ENCODE results near the gene ZSCAN12. TPM values are rescaled to one million over a fixed set of nuclear protein-coding genes. Genes with fewer than 3 reads are reported as not detected.

The ZSCAN12 gene
- polyA plus RNA-seq, 1 donor from 2014 or later = 20.3 TPM

- Histone ChIP-seq H3F3A (ENCODE audit: insufficient read depth, low read length, poor library complexity, severe bottlenecking) (no peaks in the 10 kb centered on the region), H3K9ac (ENCODE audit: low read length) (peak overlapping the region; percentile 51), H2AFZ (ENCODE audit: low read depth, low read length) (no peak overlapping the region), H4K20me1 (ENCODE audit: insufficient read depth) (no peaks in the 10 kb centered on the region), H3K4me2 (ENCODE audit: low read length) (no peak overlapping the region), H3K4me3 (ENCODE audit: low read length) (peak overlapping the region; percentile 55), H3K36me3 (ENCODE audit: insufficient read depth, low read length) (no peaks in the 10 kb centered on the region), H3K9me3 (ENCODE audit: low read length) (no peaks in the 10 kb centered on the region), H3K9me2 (ENCODE audit: insufficient read depth, low read length) (no peaks in the 10 kb centered on the region), H3K27ac (ENCODE audit: low read length) (peak overlapping the region; percentile 48), H3K27me3 (ENCODE audit: insufficient read depth, low read depth, low read length) (no peaks in the 10 kb centered on the region), H3K79me2 (replicated peaks; ENCODE audit: insufficient read depth, low read length) (peaks cover 17% of the 10 kb centered on the region)
- TF ChIP-seq CTCF (IDR thresholded peaks at IDR 0.05; ENCODE audit: poor library complexity, severe bottlenecking) (peak; percentile 89), MXI1 (conservative IDR thresholded peaks at IDR 0.05; ENCODE audit: poor library complexity, severe bottlenecking) (peak; percentile 21), RAD21 (conservative IDR thresholded peaks at IDR 0.05) (peak; percentile 82), SMC3 (conservative IDR thresholded peaks at IDR 0.05; ENCODE audit: poor library complexity) (peak; percentile 84), EZH2 (IDR thresholded peaks at IDR 0.05; ENCODE audit: borderline replicate concordance, insufficient read depth, low read length, poor library complexity, severe bottlenecking) (no peak)
Measured at GRCh38 chr6:28355743-28356665, 43.5 kb downstream of the ZSCAN12 start.

DNA sequence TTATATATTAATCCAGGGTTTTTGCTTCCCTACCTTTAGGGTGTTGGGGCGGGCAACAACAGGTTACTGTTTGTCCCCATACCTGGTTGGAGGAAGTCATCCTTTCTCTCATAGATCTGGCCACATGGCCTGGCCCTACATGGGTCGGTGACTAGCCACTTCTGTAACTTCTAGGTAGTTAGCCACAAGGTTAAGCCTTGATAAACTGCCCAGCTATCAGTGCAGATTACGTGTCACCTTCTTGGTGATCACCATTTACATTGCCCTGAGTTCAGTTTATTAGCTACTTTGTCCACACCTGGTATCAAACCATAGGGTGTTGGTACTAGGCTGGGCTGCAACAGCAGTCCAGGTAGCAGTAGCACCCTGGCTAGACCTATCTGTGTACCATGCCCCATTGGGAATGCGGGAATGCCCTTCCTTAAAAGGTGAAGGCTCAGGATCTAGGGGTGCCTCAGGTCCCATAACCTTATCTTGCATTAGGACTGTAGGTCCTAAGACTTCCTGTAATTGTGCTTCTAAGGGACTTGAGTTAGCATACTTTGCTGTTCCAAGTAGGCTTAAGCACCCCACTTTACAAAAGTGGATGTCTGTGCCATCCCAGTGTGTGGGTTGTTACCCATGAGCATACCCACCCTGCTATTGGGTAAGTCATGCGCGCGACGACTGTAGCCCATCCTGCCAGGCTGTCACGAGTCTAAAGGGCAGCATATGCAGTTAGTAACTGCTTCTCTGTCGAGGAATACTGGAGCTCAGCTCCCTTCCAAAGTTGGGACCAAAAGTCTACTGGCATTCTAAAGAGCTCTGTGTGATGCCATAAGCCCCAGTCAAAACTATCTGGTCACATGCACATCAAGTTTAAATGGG, 44.6 kb downstream of the ZSCAN12 start:
- H3F3A ChIP-seq (ENCODE audit: insufficient read depth, low read length, poor library complexity, severe bottlenecking) = peaks cover 3% of the 10 kb centered on the region
- no peaks in the 10 kb centered on the region for H3K9me2 ChIP-seq (ENCODE audit: insufficient read depth, low read length)
- H3K4me3 ChIP-seq (ENCODE audit: low read length) = no peak overlapping the region
- peaks cover 28% of the 10 kb centered on the region for H3K79me2 ChIP-seq (replicated peaks; ENCODE audit: insufficient read depth, low read length)
- no peaks in the 10 kb centered on the region for H3K9me3 ChIP-seq (ENCODE audit: low read length)
- H3K4me2 ChIP-seq (ENCODE audit: low read length) = no peak overlapping the region
- no peaks in the 10 kb centered on the region for H4K20me1 ChIP-seq (ENCODE audit: insufficient read depth)
- TF ChIP-seq TAF1 (IDR thresholded peaks at IDR 0.05; ENCODE audit: low read depth) (no peak), EP300 (conservative IDR thresholded peaks at IDR 0.05; ENCODE audit: poor library complexity, severe bottlenecking) (no peak), POLR2AphosphoS5 (IDR thresholded peaks at IDR 0.05) (no peak), MXI1 (conservative IDR thresholded peaks at IDR 0.05; ENCODE audit: poor library complexity, severe bottlenecking) (no peak), EZH2 (IDR thresholded peaks at IDR 0.05; ENCODE audit: borderline replicate concordance, insufficient read depth, low read length, poor library complexity, severe bottlenecking) (no peak), RAD21 (conservative IDR thresholded peaks at IDR 0.05) (no peak), SMC3 (conservative IDR thresholded peaks at IDR 0.05; ENCODE audit: poor library complexity) (no peak), CTCF (IDR thresholded peaks at IDR 0.05; ENCODE audit: poor library complexity, severe bottlenecking) (no peak)
- TF ChIP-seq, protein P1, sequence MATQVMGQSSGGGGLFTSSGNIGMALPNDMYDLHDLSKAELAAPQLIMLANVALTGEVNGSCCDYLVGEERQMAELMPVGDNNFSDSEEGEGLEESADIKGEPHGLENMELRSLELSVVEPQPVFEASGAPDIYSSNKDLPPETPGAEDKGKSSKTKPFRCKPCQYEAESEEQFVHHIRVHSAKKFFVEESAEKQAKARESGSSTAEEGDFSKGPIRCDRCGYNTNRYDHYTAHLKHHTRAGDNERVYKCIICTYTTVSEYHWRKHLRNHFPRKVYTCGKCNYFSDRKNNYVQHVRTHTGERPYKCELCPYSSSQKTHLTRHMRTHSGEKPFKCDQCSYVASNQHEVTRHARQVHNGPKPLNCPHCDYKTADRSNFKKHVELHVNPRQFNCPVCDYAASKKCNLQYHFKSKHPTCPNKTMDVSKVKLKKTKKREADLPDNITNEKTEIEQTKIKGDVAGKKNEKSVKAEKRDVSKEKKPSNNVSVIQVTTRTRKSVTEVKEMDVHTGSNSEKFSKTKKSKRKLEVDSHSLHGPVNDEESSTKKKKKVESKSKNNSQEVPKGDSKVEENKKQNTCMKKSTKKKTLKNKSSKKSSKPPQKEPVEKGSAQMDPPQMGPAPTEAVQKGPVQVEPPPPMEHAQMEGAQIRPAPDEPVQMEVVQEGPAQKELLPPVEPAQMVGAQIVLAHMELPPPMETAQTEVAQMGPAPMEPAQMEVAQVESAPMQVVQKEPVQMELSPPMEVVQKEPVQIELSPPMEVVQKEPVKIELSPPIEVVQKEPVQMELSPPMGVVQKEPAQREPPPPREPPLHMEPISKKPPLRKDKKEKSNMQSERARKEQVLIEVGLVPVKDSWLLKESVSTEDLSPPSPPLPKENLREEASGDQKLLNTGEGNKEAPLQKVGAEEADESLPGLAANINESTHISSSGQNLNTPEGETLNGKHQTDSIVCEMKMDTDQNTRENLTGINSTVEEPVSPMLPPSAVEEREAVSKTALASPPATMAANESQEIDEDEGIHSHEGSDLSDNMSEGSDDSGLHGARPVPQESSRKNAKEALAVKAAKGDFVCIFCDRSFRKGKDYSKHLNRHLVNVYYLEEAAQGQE (IDR thresholded peaks at IDR 0.05; ENCODE audit: borderline replicate concordance) = no peak
- no peak overlapping the region for H3K27ac ChIP-seq (ENCODE audit: low read length)
- H2AFZ ChIP-seq (ENCODE audit: low read depth, low read length) = no peak overlapping the region
- no peaks in the 10 kb centered on the region for H3K36me3 ChIP-seq (ENCODE audit: insufficient read depth, low read length)
- H3K9ac ChIP-seq (ENCODE audit: low read length) = peak overlapping the region; percentile 51
- no peaks in the 10 kb centered on the region for H3K27me3 ChIP-seq (ENCODE audit: insufficient read depth, low read depth, low read length)

Measured in neural cell (in vitro differentiated cells).